SH-SY5Y (cell line): ENCODE data around the gene SPTBN5.

ENCODE experiments used
- GATA2 ChIP-seq: IDR thresholded peaks from 2 replicates; pipeline ENCODE4 v1.6.1; 2011; ENCODE audit warnings: mild to moderate bottlenecking, low read depth, low read length
- GATA3 ChIP-seq: IDR thresholded peaks from 2 replicates; pipeline ENCODE4 v1.6.1; 2011; ENCODE audit warnings: low read depth, mild to moderate bottlenecking, low read length, moderate library complexity

DNA sequence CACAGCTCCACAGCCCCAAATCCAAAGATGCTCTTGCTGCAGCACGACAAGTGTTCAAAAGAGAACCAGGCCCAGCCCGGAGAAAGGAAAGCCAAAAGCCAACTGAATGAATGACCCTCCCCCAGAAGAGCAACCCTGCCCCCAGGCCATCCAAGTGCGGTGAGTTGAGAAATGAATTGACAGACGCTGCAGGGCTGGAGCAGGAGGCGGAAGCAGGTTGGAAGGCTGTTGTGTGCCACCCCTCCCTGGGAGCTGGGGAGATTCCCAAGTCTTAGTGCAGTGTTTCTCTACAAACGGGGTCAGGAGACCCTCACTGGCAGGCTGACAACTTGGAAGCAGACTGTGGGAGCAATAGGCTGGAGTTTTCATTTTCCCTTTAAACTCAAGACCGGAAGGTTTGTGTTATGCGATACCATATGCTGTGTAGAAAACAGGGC lies 3.5 kb upstream of the SPTBN5 start:
- TF ChIP-seq GATA2 = no peak
- TF ChIP-seq GATA3 = no peak
